Gastrocnemius medialis (tissue), 4 donors: Measurements from ENCODE around the gene HBS1L. TPM values are rescaled to one million over a fixed set of nuclear protein-coding genes. Genes with fewer than 3 reads are reported as not detected.

Experiments used
- ATAC-seq, 2 donors: fragments of 150-250 bp; one replicate each; pipeline ENCODE4 v1.9.1; 2016
- DNase-seq, 2 donors: peaks; one replicate each; pipeline ENCODE4 v3.0.0-alpha.2; 2019
- H3K27ac ChIP-seq, 4 donors: fragments of 200-600 bp; sonication (generic); 1 replicate in 1 of 4; 2 replicates in 3 of 4; pipeline ENCODE4 v1.5.1; 2016 to 2018; ENCODE audit warnings: mild to moderate bottlenecking in 2 of 4, moderate library complexity in 1 of 4
- H3K27me3 ChIP-seq, 3 donors: fragments of 200-600 bp; sonication (generic) in 2 of 3; 1 replicate in 1 of 3; 2 replicates in 2 of 3; pipeline versions ENCODE4 v1.5.1 to v1.6.0; 2016 to 2019; ENCODE audit warnings: mild to moderate bottlenecking in 1 of 3, moderate library complexity in 1 of 3
- H3K36me3 ChIP-seq, 2 donors: fragments of 200-600 bp; sonication (generic) in 1 of 2; one replicate each; pipeline ENCODE4 v1.5.1; 2017 to 2018
- H3K4me1 ChIP-seq, 2 donors: fragments of 200-600 bp; sonication (generic) in 1 of 2; one replicate each; pipeline ENCODE4 v1.5.1; 2016 to 2017; ENCODE audit warnings: mild to moderate bottlenecking in 2 of 2
- H3K4me3 ChIP-seq, 4 donors: fragments of 200-600 bp; sonication (generic) in 3 of 4; 1 replicate in 1 of 4; 2 replicates in 3 of 4; pipeline ENCODE4 v1.5.1; 2016 to 2019; ENCODE audit warnings: mild to moderate bottlenecking in 2 of 4
- H3K9me3 ChIP-seq, 3 donors: fragments of 200-600 bp; sonication (generic) in 2 of 3; 1 replicate in 1 of 3; 2 replicates in 2 of 3; pipeline ENCODE4 v1.5.1; 2016 to 2019
- CTCF ChIP-seq, 5 experiments: fragments of 450-650 bp in 3 of 5; fragments of 200-600 bp in 2 of 5; sonication (generic) in 2 of 5; IDR thresholded peaks in 4 of 5; conservative IDR thresholded peaks in 1 of 5; 1 replicate in 4 of 5; 2 replicates in 1 of 5; pipeline ENCODE4 v1.5.1; 2016 to 2019; ENCODE audit warnings: antibody characterized with exemption in 5 of 5, mild to moderate bottlenecking in 3 of 5, moderate library complexity in 3 of 5
- POLR2A ChIP-seq, 2 donors: fragments of 450-650 bp; IDR thresholded peaks; one replicate each; pipeline ENCODE4 v1.6.1; 2017; ENCODE audit warnings: antibody characterized with exemption in 2 of 2, mild to moderate bottlenecking in 2 of 2, moderate library complexity in 2 of 2
- in situ Hi-C, 4 donors: fragments of 200-750 bp; cut with MboI; loops; one replicate each; pipeline versions ENCODE4 v1.15.0 to v1.8.0; 2017; ENCODE audit warnings: low sequenced_read_pairs in 4 of 4
- intact Hi-C: fragments of 100-400 bp; cut with DNase I; formaldehyde crosslinking; loops from one replicate; pipeline ENCODE4 v1.15.1; 2023; ENCODE audit warnings: low total_unique reads
- total RNA-seq, 4 donors: library from RNA; depleted of rRNA; stranded (reverse); fragments of >200 nt; gene quantifications; one replicate each; pipeline versions ENCODE4 v1.1.0 to v1.2.3, GENCODE V29; 2016

Gene HBS1L
- total RNA-seq, 4 donors from 2014 or later: 97.9 to 139 (median 120) TPM

GRCh38 chr6:135052939-135053338 lies 1.7 kb downstream of the HBS1L start:
- no peak overlapping the region for H3K27ac ChIP-seq
- ATAC-seq (no peak), DNase-seq (no peak)
- no peaks in the 10 kb centered on the region for H3K27me3 ChIP-seq
- no peak for TF ChIP-seq POLR2A (IDR thresholded peaks at IDR 0.05)
- no peak for TF ChIP-seq CTCF (IDR thresholded peaks at IDR 0.05 in 4 of 5, conservative IDR thresholded peaks at IDR 0.05 in 1 of 5)
- peak overlapping the region in 2 of 4 donors; percentile 77 to 90 for H3K4me3 ChIP-seq
- peaks cover 0 to 7% of the 10 kb centered on the region in 2 donors for H3K36me3 ChIP-seq
- peaks cover 13 to 28% of the 10 kb centered on the region in 2 donors for H3K4me1 ChIP-seq
- intact Hi-C loops (loop anchor here (10.0 kb wide), 2 partner anchors 442 to 878 kb away; partner anchors contain the start of gene AHI1), in situ Hi-C loops (no loop called here)
- no peaks in the 10 kb centered on the region for H3K9me3 ChIP-seq

- peaks cover 12 to 33% of the 10 kb centered on the region in 2 donors for H3K4me1 ChIP-seq
- H3K27ac ChIP-seq: no peak overlapping the region
- H3K4me3 ChIP-seq: no peak overlapping the region
- no peak for DNase-seq
- in situ Hi-C loops: no loop called here
- intact Hi-C loops: no loop called here
- no peak for TF ChIP-seq POLR2A (IDR thresholded peaks at IDR 0.05)
- TF ChIP-seq CTCF (IDR thresholded peaks at IDR 0.05 in 4 of 5, conservative IDR thresholded peaks at IDR 0.05 in 1 of 5): no peak
- ATAC-seq: no peak
- H3K36me3 ChIP-seq: peaks cover 0 to 7% of the 10 kb centered on the region in 2 donors
- H3K9me3 ChIP-seq: no peaks in the 10 kb centered on the region
- no peaks in the 10 kb centered on the region for H3K27me3 ChIP-seq
These were observed 5.7 kb downstream of the HBS1L start for GRCh38 chr6:135048915-135049314.

- intact Hi-C loops (no loop called here), in situ Hi-C loops (no loop called here)
- no peak for ATAC-seq
- Histone ChIP-seq H3K4me3 (no peak overlapping the region), H3K27me3 (no peaks in the 10 kb centered on the region), H3K27ac (no peak overlapping the region), H3K4me1 (peaks cover 0 to 19% of the 10 kb centered on the region in 2 donors), H3K9me3 (no peaks in the 10 kb centered on the region), H3K36me3 (peaks cover 0 to 7% of the 10 kb centered on the region in 2 donors)
- TF ChIP-seq POLR2A (IDR thresholded peaks at IDR 0.05): no peak
- no peak for TF ChIP-seq CTCF (IDR thresholded peaks at IDR 0.05 in 4 of 5, conservative IDR thresholded peaks at IDR 0.05 in 1 of 5)
- no peak for DNase-seq
These were observed 7.3 kb downstream of the HBS1L start for GRCh38 chr6:135047336-135047735.

- Histone ChIP-seq H3K36me3 (peaks cover 0 to 7% of the 10 kb centered on the region in 2 donors), H3K4me3 (no peak overlapping the region), H3K9me3 (no peaks in the 10 kb centered on the region), H3K27ac (no peak overlapping the region), H3K4me1 (peaks cover under 1 to 15% of the 10 kb centered on the region in 2 donors), H3K27me3 (no peaks in the 10 kb centered on the region)
- no peak for TF ChIP-seq POLR2A (IDR thresholded peaks at IDR 0.05)
- no peak for TF ChIP-seq CTCF (IDR thresholded peaks at IDR 0.05 in 4 of 5, conservative IDR thresholded peaks at IDR 0.05 in 1 of 5)
- DNase-seq (no peak), ATAC-seq (no peak)
- intact Hi-C loops (no loop called here), in situ Hi-C loops (no loop called here)
These were observed 7.7 kb downstream of the HBS1L start for GRCh38 chr6:135046912-135047311.

- Histone ChIP-seq H3K27me3 (no peaks in the 10 kb centered on the region), H3K9me3 (no peaks in the 10 kb centered on the region), H3K27ac (no peak overlapping the region), H3K36me3 (peaks cover 0 to 1% of the 10 kb centered on the region in 2 donors), H3K4me3 (no peak overlapping the region), H3K4me1 (peaks cover 16 to 18% of the 10 kb centered on the region in 2 donors)
- intact Hi-C loops: no loop called here
- in situ Hi-C loops: no loop called here
- TF ChIP-seq CTCF (IDR thresholded peaks at IDR 0.05 in 4 of 5, conservative IDR thresholded peaks at IDR 0.05 in 1 of 5) (no peak), POLR2A (IDR thresholded peaks at IDR 0.05) (no peak)
- ATAC-seq (no peak), DNase-seq (no peak)
These were observed 10.0 kb downstream of the HBS1L start for GRCh38 chr6:135044639-135045038.
